SU-DHL-6 (cell line): ENCODE results near the gene ITGA11.

ENCODE experiments used
- H2AFZ ChIP-seq: fragments of 200-600 bp; sonication (generic); 2 replicates; pipeline ENCODE4 v1.6.1; 2014; ENCODE audit warnings: low read depth, mild to moderate bottlenecking, moderate library complexity, mixed read lengths, antibody characterized with exemption, low read length; ENCODE audit not compliant: severe bottlenecking
- H3F3A ChIP-seq: fragments of 200-600 bp; shearing (Covaris generic); 2 replicates; pipeline ENCODE4 v1.6.0; 2016; ENCODE audit warnings: antibody characterized with exemption, mild to moderate bottlenecking; ENCODE audit not compliant: insufficient read depth
- H3K27ac ChIP-seq: fragments of 200-600 bp; sonication (generic); 2 replicates; pipeline ENCODE4 v1.5.1; 2016; ENCODE audit warnings: low read depth, mild to moderate bottlenecking, low read length, moderate library complexity, mixed read lengths
- H3K27me3 ChIP-seq: fragments of 200-600 bp; sonication (generic), shearing (Covaris generic); 2 replicates; pipeline ENCODE4 v1.6.0; 2014; ENCODE audit warnings: mild to moderate bottlenecking, low read length
- H3K36me3 ChIP-seq: fragments of 200-600 bp; sonication (generic); 2 replicates; pipeline ENCODE4 v1.6.1; 2014; ENCODE audit warnings: mild to moderate bottlenecking, low read length, mixed read lengths
- H3K4me2 ChIP-seq: fragments of 300-600, 200-600 bp; shearing (Covaris generic), sonication (generic); 2 replicates; pipeline ENCODE4 v1.6.0; 2014; ENCODE audit warnings: low read length, low read depth, mild to moderate bottlenecking; ENCODE audit not compliant: poor library complexity, severe bottlenecking
- H3K4me3 ChIP-seq: fragments of 200-600 bp; sonication (generic); 2 replicates; pipeline ENCODE4 v1.5.1; 2014; ENCODE audit warnings: antibody characterized with exemption, low read length, mild to moderate bottlenecking, mixed read lengths; ENCODE audit not compliant: insufficient read depth, poor library complexity, severe bottlenecking
- H3K79me2 ChIP-seq: fragments of 200-600 bp; sonication (generic); 2 replicates; pipeline ENCODE4 v1.6.1; 2014; ENCODE audit warnings: mild to moderate bottlenecking, low read length, moderate library complexity; ENCODE audit not compliant: insufficient read depth
- H3K9ac ChIP-seq: fragments of 200-600 bp; sonication (generic); 2 replicates; pipeline ENCODE4 v1.7.0; 2014; ENCODE audit warnings: mild to moderate bottlenecking, low read length
- H3K9me2 ChIP-seq: fragments of 200-600 bp; sonication (generic); replicated peaks from 2 replicates; pipeline ENCODE4 v1.6.1; 2014; ENCODE audit warnings: low read length; ENCODE audit not compliant: insufficient read depth
- H3K9me3 ChIP-seq: fragments of 200-600 bp; sonication (generic); 2 replicates; pipeline ENCODE4 v1.6.1; 2014; ENCODE audit warnings: low read length, mixed read lengths; ENCODE audit not compliant: insufficient read depth
- H4K20me1 ChIP-seq: fragments of 200-600 bp; sonication (generic); 2 replicates; pipeline ENCODE4 v1.6.1; 2014; ENCODE audit warnings: low read depth, mild to moderate bottlenecking, antibody characterized with exemption, low read length, moderate library complexity, mixed read lengths
- EZH2phosphoT487 ChIP-seq: fragments of 200-600 bp; sonication (generic), shearing (Covaris generic); conservative IDR thresholded peaks from 2 replicates; pipeline ENCODE4 v1.6.1; 2018; ENCODE audit warnings: mild to moderate bottlenecking, antibody characterized with exemption, low read length, moderate library complexity, mixed read lengths
- TF ChIP-seq, protein P1 (sequence below): fragments of 200-600 bp; sonication (generic); IDR thresholded peaks from one replicate; pipeline ENCODE4 v1.5.1; 2017; ENCODE audit warnings: antibody characterized with exemption, mild to moderate bottlenecking, low read length, moderate library complexity; ENCODE audit not compliant: insufficient read depth, poor library complexity, severe bottlenecking

Gene ITGA11

DNA sequence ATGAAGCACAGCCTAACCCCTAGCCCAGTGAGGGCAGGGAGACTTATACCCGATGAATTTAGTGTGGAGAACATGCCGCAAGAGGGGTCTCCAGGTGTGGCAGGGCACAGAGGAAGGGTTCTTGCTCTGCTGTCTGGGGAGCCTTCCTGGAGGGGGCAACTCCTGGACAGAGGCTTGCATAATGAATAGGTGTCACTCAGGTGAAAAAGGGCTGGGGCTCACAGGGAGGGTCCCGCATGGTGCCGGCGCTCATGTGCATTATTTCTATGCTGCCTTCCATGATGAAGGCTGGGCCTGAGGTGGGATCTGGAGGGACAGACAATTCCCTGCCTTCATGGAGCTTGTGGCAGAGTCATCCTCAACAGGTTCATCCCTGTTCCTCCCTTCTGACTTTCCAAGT, 51.5 kb downstream of the ITGA11 start:
- H4K20me1 ChIP-seq: no peaks in the 10 kb centered on the region
- no peaks in the 10 kb centered on the region for H3F3A ChIP-seq
- no peak overlapping the region for H3K27ac ChIP-seq
- H3K36me3 ChIP-seq: no peaks in the 10 kb centered on the region
- no peaks in the 10 kb centered on the region for H3K27me3 ChIP-seq
- no peak overlapping the region for H2AFZ ChIP-seq
- no peaks in the 10 kb centered on the region for H3K9me3 ChIP-seq
- no peak overlapping the region for H3K4me3 ChIP-seq
- H3K9ac ChIP-seq: no peak overlapping the region
- TF ChIP-seq EZH2phosphoT487: no peak
- TF ChIP-seq, protein P1, sequence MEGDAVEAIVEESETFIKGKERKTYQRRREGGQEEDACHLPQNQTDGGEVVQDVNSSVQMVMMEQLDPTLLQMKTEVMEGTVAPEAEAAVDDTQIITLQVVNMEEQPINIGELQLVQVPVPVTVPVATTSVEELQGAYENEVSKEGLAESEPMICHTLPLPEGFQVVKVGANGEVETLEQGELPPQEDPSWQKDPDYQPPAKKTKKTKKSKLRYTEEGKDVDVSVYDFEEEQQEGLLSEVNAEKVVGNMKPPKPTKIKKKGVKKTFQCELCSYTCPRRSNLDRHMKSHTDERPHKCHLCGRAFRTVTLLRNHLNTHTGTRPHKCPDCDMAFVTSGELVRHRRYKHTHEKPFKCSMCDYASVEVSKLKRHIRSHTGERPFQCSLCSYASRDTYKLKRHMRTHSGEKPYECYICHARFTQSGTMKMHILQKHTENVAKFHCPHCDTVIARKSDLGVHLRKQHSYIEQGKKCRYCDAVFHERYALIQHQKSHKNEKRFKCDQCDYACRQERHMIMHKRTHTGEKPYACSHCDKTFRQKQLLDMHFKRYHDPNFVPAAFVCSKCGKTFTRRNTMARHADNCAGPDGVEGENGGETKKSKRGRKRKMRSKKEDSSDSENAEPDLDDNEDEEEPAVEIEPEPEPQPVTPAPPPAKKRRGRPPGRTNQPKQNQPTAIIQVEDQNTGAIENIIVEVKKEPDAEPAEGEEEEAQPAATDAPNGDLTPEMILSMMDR: no peak
- no peaks in the 10 kb centered on the region for H3K79me2 ChIP-seq
- no peak overlapping the region for H3K4me2 ChIP-seq
- no peaks in the 10 kb centered on the region for H3K9me2 ChIP-seq

DNA sequence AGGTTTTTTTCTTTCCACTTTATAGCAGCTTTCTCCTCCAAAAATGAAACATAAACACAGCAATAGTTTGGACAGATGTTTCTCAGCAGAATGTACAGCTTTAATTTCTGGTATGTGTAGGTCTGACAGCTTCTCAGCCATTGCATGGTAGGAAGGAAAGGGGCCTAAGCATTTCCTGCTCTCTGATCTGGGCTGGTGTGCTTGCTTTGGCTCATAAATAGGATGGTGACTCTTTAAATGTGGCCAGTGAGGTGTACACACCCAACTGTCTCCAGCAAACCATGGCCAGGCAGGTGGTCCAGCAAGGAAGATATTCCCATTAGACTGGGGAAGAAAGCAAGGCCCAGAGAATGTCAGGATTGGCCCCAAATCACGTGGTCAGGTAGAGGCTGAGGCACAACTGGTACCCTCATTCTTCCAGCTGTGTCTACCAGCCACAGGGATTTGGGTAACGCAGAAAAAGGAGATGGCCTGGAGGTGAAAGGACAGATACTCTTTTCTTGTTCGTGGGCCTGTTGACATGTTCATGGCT, 52.1 kb downstream of the ITGA11 start:
- Histone ChIP-seq H3K4me3 (no peak overlapping the region), H3K36me3 (no peaks in the 10 kb centered on the region), H4K20me1 (no peaks in the 10 kb centered on the region), H3K27me3 (no peaks in the 10 kb centered on the region), H2AFZ (no peak overlapping the region), H3F3A (no peaks in the 10 kb centered on the region), H3K79me2 (no peaks in the 10 kb centered on the region), H3K4me2 (no peak overlapping the region), H3K9ac (no peak overlapping the region), H3K9me3 (no peaks in the 10 kb centered on the region), H3K9me2 (no peaks in the 10 kb centered on the region), H3K27ac (no peak overlapping the region)
- TF ChIP-seq, protein P1: no peak
- TF ChIP-seq EZH2phosphoT487: no peak

DNA sequence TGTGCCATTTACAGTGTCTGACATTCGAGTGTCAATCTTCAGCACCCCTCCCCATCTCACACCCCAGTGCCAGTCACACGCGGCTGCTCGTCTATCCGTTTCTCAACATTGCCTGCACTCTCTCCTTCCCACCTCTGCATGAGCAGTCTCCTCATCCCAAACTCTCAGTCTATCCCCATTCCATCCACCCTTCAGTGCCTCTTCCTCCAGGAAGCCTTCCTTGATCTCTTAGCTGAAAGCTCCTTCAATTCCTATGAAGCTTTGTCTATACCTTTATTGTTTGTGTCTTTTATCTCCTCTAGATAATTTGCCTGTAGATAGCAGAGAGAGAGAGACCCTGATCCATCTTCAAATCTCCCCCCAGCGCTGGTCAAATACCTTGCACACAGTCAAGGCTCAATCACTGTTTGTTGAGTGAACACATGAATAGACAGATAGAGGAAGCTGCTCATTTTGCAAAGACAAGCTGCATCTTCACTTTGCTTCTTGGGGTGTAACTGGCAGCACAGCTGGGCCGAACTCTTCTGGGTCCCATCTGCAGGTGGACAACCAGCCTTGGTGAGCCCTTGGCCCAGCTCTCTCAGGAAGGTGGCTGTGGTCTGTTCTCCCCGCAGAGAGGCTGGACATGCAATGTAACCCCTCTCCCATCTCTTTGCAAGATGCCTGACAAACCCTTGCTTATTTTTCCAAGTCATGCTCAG, 52.8 kb downstream of the ITGA11 start:
- no peaks in the 10 kb centered on the region for H3F3A ChIP-seq
- H3K4me3 ChIP-seq: no peak overlapping the region
- H3K9ac ChIP-seq: no peak overlapping the region
- H4K20me1 ChIP-seq: no peaks in the 10 kb centered on the region
- TF ChIP-seq, protein P1: no peak
- no peak for TF ChIP-seq EZH2phosphoT487
- no peak overlapping the region for H3K4me2 ChIP-seq
- H3K9me3 ChIP-seq: no peaks in the 10 kb centered on the region
- no peaks in the 10 kb centered on the region for H3K9me2 ChIP-seq
- H2AFZ ChIP-seq: no peak overlapping the region
- H3K36me3 ChIP-seq: no peaks in the 10 kb centered on the region
- H3K27ac ChIP-seq: no peak overlapping the region
- no peaks in the 10 kb centered on the region for H3K79me2 ChIP-seq
- no peaks in the 10 kb centered on the region for H3K27me3 ChIP-seq
